HCT116 (cell line): Measurements from ENCODE around the gene OR4P4.

ENCODE experiments used
- CTCF ChIP-seq, 3 experiments: fragments of 200-600 bp in 1 of 3; sonication (generic) in 1 of 3; IDR thresholded peaks in 2 of 3; conservative IDR thresholded peaks in 1 of 3; 2 replicates each; pipeline ENCODE4 v1.5.1; 2012 to 2017; ENCODE audit warnings: low read depth in 2 of 3, low read length in 2 of 3, antibody characterized with exemption in 1 of 3, borderline replicate concordance in 1 of 3, control low read depth in 1 of 3, mild to moderate bottlenecking in 1 of 3, mixed read lengths in 1 of 3, mixed run types in 1 of 3, moderate library complexity in 1 of 3; ENCODE audit not compliant: insufficient read depth in 1 of 3
- FOSL1 ChIP-seq: IDR thresholded peaks from 2 replicates; pipeline ENCODE4 v1.6.1; 2012; ENCODE audit warnings: low read depth
- REST ChIP-seq: IDR thresholded peaks from 2 replicates; pipeline ENCODE4 v1.6.1; 2012; ENCODE audit warnings: low read depth
- SIN3A ChIP-seq: IDR thresholded peaks from 2 replicates; pipeline ENCODE4 v1.6.1; 2012; ENCODE audit warnings: low read depth
- YY1 ChIP-seq: IDR thresholded peaks from 2 replicates; pipeline ENCODE4 v1.6.1; 2011; ENCODE audit warnings: low read length, low read depth, moderate library complexity, mild to moderate bottlenecking; ENCODE audit not compliant: insufficient replicate concordance; ENCODE audit errors: extremely low read depth

GRCh38 chr11:55658608-55659007 lies 23.7 kb downstream of the OR4P4 start:
- no peak for TF ChIP-seq YY1
- TF ChIP-seq SIN3A, result no peak
- no peak for TF ChIP-seq CTCF (IDR thresholded peaks at IDR 0.05 in 2 of 3, conservative IDR thresholded peaks at IDR 0.05 in 1 of 3; ENCODE audit: borderline replicate concordance in 1 of 3, insufficient read depth in 1 of 3, low read depth in 2 of 3, low read length in 2 of 3)
- no peak for TF ChIP-seq FOSL1
- TF ChIP-seq REST, result no peak
